GM12878 (cell line): ENCODE data around the gene DIP2B. TPM values are rescaled to one million over a fixed set of nuclear protein-coding genes. Genes with fewer than 3 reads are reported as not detected.
A peak's percentile ranks its signal among the peaks of the same experiment; 100 is the strongest.

ENCODE experiments used
- ATAC-seq: fragments of 200-7000 bp; cut with Tn5 transposase; 3 replicates; pipeline ENCODE4 v1.9.1; 2020; ENCODE audit warnings: mild to moderate bottlenecking, moderate library complexity
- BruUV-seq: library from RNA; stranded (reverse); fragments of 400-500 nt; replicated peaks from 2 replicates; lab custom pipeline; 2021; lab: Mats Ljungman, UMichigan
- CTCF ChIA-PET: fragments of 300-600 bp; sonication (Branson Sonifier 250); formaldehyde crosslinking; extraction: SDS; loops from one replicate; lab custom pipeline; 2021; ENCODE audit warnings: inconsistent platforms; lab: Yijun Ruan, JAX
- POLR2A ChIA-PET: fragments of 350-600 bp; formaldehyde crosslinking; extraction: SDS; loops from one replicate; lab custom pipeline; 2021; ENCODE audit warnings: inconsistent platforms; lab: Charles Lee
- RAD21 ChIA-PET: fragments of 300-600 bp; sonication (Branson Sonifier 250); formaldehyde crosslinking; loops from one replicate; lab custom pipeline; 2023; ENCODE audit warnings: antibody characterized with exemption; ENCODE audit not compliant: unreplicated experiment; lab: Charles Lee
- SMC1A ChIA-PET: fragments of 300-600 bp; sonication (Branson Sonifier 250); formaldehyde crosslinking; loops from one replicate; lab custom pipeline; 2023; ENCODE audit not compliant: unreplicated experiment, uncharacterized antibody; lab: Charles Lee
- DNase-seq: peaks from one replicate; pipeline ENCODE4 v3.0.0-alpha.2; 2011; ENCODE audit warnings: low read depth, low spot score
- FAIRE-seq: peaks from 3 replicates; lab custom pipeline; 2011; peaks lifted over from hg19 to GRCh38; lab: Jason Lieb, UNC
- H2AFZ ChIP-seq: 2 replicates; pipeline ENCODE4 v1.6.0; 2011; ENCODE audit warnings: low read depth, low read length, control low read depth; ENCODE audit not compliant: control insufficient read depth
- H3K27ac ChIP-seq: 2 replicates; pipeline ENCODE4 v1.5.1; 2011; ENCODE audit warnings: control low read depth; ENCODE audit not compliant: control insufficient read depth, insufficient read depth
- H3K27me3 ChIP-seq, 2 experiments: replicated peaks in 1 of 2; 2 replicates each; pipeline versions ENCODE4 v1.6.0 to v1.6.1; 2011; ENCODE audit warnings: low read length in 1 of 2; ENCODE audit not compliant: control insufficient read depth in 2 of 2, insufficient read depth in 2 of 2
- H3K36me3 ChIP-seq, 2 experiments: 2 replicates each; pipeline ENCODE4 v1.5.1; 2011; ENCODE audit warnings: low read length in 1 of 2; ENCODE audit not compliant: control insufficient read depth in 2 of 2, insufficient read depth in 2 of 2
- H3K4me1 ChIP-seq: 2 replicates; pipeline ENCODE4 v1.6.1; 2011; ENCODE audit warnings: mild to moderate bottlenecking, low read length, moderate library complexity, mixed read lengths; ENCODE audit not compliant: control insufficient read depth, insufficient read depth
- H3K4me2 ChIP-seq: 2 replicates; pipeline ENCODE4 v1.6.0; 2011; ENCODE audit warnings: control low read depth; ENCODE audit not compliant: control insufficient read depth, insufficient read depth
- H3K4me3 ChIP-seq: fragments of 200-600 bp; sonication (generic); 2 replicates; pipeline ENCODE4 v1.5.1; 2016
- H3K79me2 ChIP-seq: 2 replicates; pipeline ENCODE4 v1.6.0; 2011; ENCODE audit warnings: low read length; ENCODE audit not compliant: control insufficient read depth, insufficient read depth
- H3K9ac ChIP-seq: 2 replicates; pipeline ENCODE4 v1.8.0; 2011; ENCODE audit warnings: low read length, control low read depth, mixed read lengths; ENCODE audit not compliant: control insufficient read depth, insufficient read depth
- H3K9me3 ChIP-seq: replicated peaks from 3 replicates; pipeline ENCODE4 v1.5.1; 2011; ENCODE audit warnings: mild to moderate bottlenecking, low read length; ENCODE audit not compliant: control insufficient read depth, insufficient read depth
- H4K20me1 ChIP-seq: 2 replicates; pipeline ENCODE4 v1.6.0; 2011; ENCODE audit not compliant: control insufficient read depth, insufficient read depth
- ATF3 ChIP-seq: IDR thresholded peaks from 2 replicates; pipeline ENCODE4 v1.6.1; 2011; ENCODE audit warnings: low read depth, mild to moderate bottlenecking, low read length, moderate library complexity, borderline replicate concordance; ENCODE audit errors: extremely low read depth
- E2F8 ChIP-seq: fragments of 450-650 bp; IDR thresholded peaks from 2 replicates; pipeline ENCODE4 v1.6.1; 2018; ENCODE audit warnings: mild to moderate bottlenecking, low read depth, moderate library complexity; ENCODE audit not compliant: partially characterized antibody
- EZH2 ChIP-seq: IDR thresholded peaks from 2 replicates; pipeline ENCODE4 v1.6.1; 2012; ENCODE audit warnings: low read depth, mild to moderate bottlenecking, control low read depth, inconsistent platforms, low read length, borderline replicate concordance; ENCODE audit not compliant: control insufficient read depth
- FOS ChIP-seq: IDR thresholded peaks from 3 replicates; pipeline ENCODE4 v1.6.1; 2011; ENCODE audit warnings: borderline replicate concordance; ENCODE audit not compliant: insufficient read length; ENCODE audit errors: extremely low read depth
- HDGF ChIP-seq: fragments of 450-650 bp; IDR thresholded peaks from 2 replicates; pipeline ENCODE4 v1.6.1; 2016; ENCODE audit warnings: antibody characterized with exemption
- MAX ChIP-seq: IDR thresholded peaks from 2 replicates; pipeline ENCODE4 v1.6.1; 2012; ENCODE audit warnings: low read depth, low read length, improper control_type of control experiment
- POU2F2 ChIP-seq: IDR thresholded peaks from 3 replicates; pipeline ENCODE4 v1.6.1; 2011; ENCODE audit warnings: low read depth, mild to moderate bottlenecking, low read length, borderline replicate concordance
- RELA ChIP-seq: fragments of 450-650 bp; IDR thresholded peaks from 2 replicates; pipeline ENCODE4 v1.8.0; 2014; ENCODE audit warnings: borderline replicate concordance; ENCODE audit not compliant: partially characterized antibody
- SPI1 ChIP-seq: IDR thresholded peaks from 2 replicates; pipeline ENCODE4 v1.6.1; 2011; ENCODE audit warnings: low read depth, mild to moderate bottlenecking, low read length, moderate library complexity, borderline replicate concordance; ENCODE audit not compliant: insufficient read depth
- TAF1 ChIP-seq: IDR thresholded peaks from 2 replicates; pipeline ENCODE4 v1.6.1; 2011; ENCODE audit warnings: mild to moderate bottlenecking, low read depth, low read length, borderline replicate concordance
- WGBS: methylation state at CpG from one replicate; pipeline ENCODE4 v1.1.6; 2016; ENCODE audit warnings: low lambda C conversion rate; ENCODE audit not compliant: insufficient replicate concordance, insufficient coverage; ENCODE audit errors: missing lambda C conversion rate; 5-methylcytosine and 5-hydroxymethylcytosine counted together
- in situ Hi-C: fragments of 300-500 bp; cut with MboI; formaldehyde crosslinking; loops from 9 replicates; pipeline ENCODE4 v1.14.3; 2018; ENCODE audit warnings: mixed read lengths
- intact Hi-C: fragments of 100-400 bp; cut with micrococcal nuclease; formaldehyde crosslinking; loops from one replicate; pipeline ENCODE4 v1.14.2; 2022; ENCODE audit not compliant: unreplicated experiment
- polyA plus RNA-seq, 11 experiments: library from polyadenylated mRNA; depleted of rRNA in 4 of 11; unstranded in 6 of 11; stranded (reverse) in 5 of 11; fragments of >200 nt; fragmentation: Nextera tagmentation in 4 of 11; fragmentation: Illumina TruSeq in 1 of 11; extraction: Ambion mirVana in 4 of 11; extraction: Trizol in 1 of 11; gene quantifications; 1 replicate in 1 of 11; 2 replicates in 10 of 11; pipeline versions ENCODE4 v1.2.1 to v1.2.3, GENCODE V29; 2011 to 2016; ENCODE audit warnings: inconsistent platforms in 2 of 11, missing spikeins in 2 of 11, low read depth in 1 of 11
- total RNA-seq, 4 experiments: library from RNA; depleted of rRNA in 3 of 4; stranded (reverse); fragments of >200 nt in 3 of 4; fragmentation: Illumina TruSeq in 1 of 4; extraction: Trizol in 1 of 4; gene quantifications; 2 replicates each; pipeline versions ENCODE4 v1.2.1 to v1.2.3, GENCODE V29; 2013 to 2021

The DIP2B gene
- total and polyA plus RNA-seq, 10 of the 15 experiments (the other 5 are each of a cell fraction or from before 2014, with no cell fraction given), result 4.5 to 30.0 (median 18.6) TPM

GRCh38 chr12:50635364-50635763 is 130.6 kb downstream of the DIP2B start:
- 29% methylated on average over 5 of the region's 5 CpGs for WGBS
- Histone ChIP-seq H3K9ac (no peak overlapping the region), H3K4me2 (no peak overlapping the region), H3K79me2 (peaks cover 7% of the 10 kb centered on the region), H4K20me1 (no peaks in the 10 kb centered on the region), H3K36me3 (no peaks in the 10 kb centered on the region; a peak in 1 of 4 replicates), H3K4me3 (no peak overlapping the region), H3K27ac (no peak overlapping the region), H3K27me3 (no peaks in the 10 kb centered on the region), H3K9me3 (no peaks in the 10 kb centered on the region), H3K4me1 (peaks cover 4% of the 10 kb centered on the region; the same call in 1 of the 2 replicates), H2AFZ (no peak overlapping the region)
- ChIA-PET SMC1A (interaction anchor here (0.7 to 3.8 kb wide), 9 partner anchors 11 to 239 kb away, joined by 3 to 52 read pairs (median 4); partner anchors contain the start of gene FAM186A), POLR2A (interaction anchor here (1.0 kb wide), 1 partner anchor 131 kb away, joined by 3 read pairs; the partner anchor contains the start of gene DIP2B), RAD21 (interaction anchor here (1.7 to 2.7 kb wide), 3 partner anchors 118 to 131 kb away, joined by 6 to 16 read pairs (median 14); partner anchors contain the start of gene DIP2B), CTCF (interaction anchor here (1.2 to 4.3 kb wide), 2 partner anchors 25 to 128 kb away, joined by 4 to 59 read pairs; partner anchors contain the start of gene DIP2B)
- in situ Hi-C loops (loop anchor here (5.0 kb wide), 1 partner anchor 128 kb away; no protein-coding TSS in a partner anchor), intact Hi-C loops (no loop called here)
- FAIRE-seq, result peak; percentile 64
- ATAC-seq, result no peak
- no TSS peak for BruUV-seq
- DNase-seq, result no peak
- TF ChIP-seq POU2F2 (no peak), FOS (no peak)

- Histone ChIP-seq H3K27me3 (no peaks in the 10 kb centered on the region), H3K36me3 (no peaks in the 10 kb centered on the region; a peak in 2 of 4 replicates), H3K27ac (no peak overlapping the region), H3K4me1 (peaks cover 4% of the 10 kb centered on the region; the same call in 1 of the 2 replicates), H3K9ac (no peak overlapping the region), H3K4me3 (no peak overlapping the region), H3K4me2 (no peak overlapping the region), H3K79me2 (peaks cover 7% of the 10 kb centered on the region), H4K20me1 (no peaks in the 10 kb centered on the region), H3K9me3 (no peaks in the 10 kb centered on the region), H2AFZ (no peak overlapping the region)
- ChIA-PET POLR2A (interaction anchor here (1.0 to 1.3 kb wide), 2 partner anchors 127 to 131 kb away, joined by 3 to 7 read pairs; partner anchors contain the start of gene DIP2B), CTCF (interaction anchor here (4.3 kb wide), 1 partner anchor 129 kb away, joined by 59 read pairs; the partner anchor contains the start of gene DIP2B), SMC1A (interaction anchor here (0.7 to 3.8 kb wide), 6 partner anchors 28 to 240 kb away, joined by 3 to 52 read pairs (median 4); partner anchors contain the start of gene FAM186A), RAD21 (interaction anchor here (0.8 to 2.7 kb wide), 4 partner anchors 96 to 131 kb away, joined by 3 to 16 read pairs (median 8); partner anchors contain the start of gene DIP2B)
- intact Hi-C loops (no loop called here), in situ Hi-C loops (loop anchor here (5.0 kb wide), 1 partner anchor 129 kb away; no protein-coding TSS in a partner anchor)
- over 99% methylated on average over 4 of the region's 4 CpGs for WGBS
- FAIRE-seq (no peak), ATAC-seq (no peak), DNase-seq (no peak)
- no TSS peak for BruUV-seq
- TF ChIP-seq TAF1 (no peak), SPI1 (no peak), MAX (no peak), E2F8 (no peak), EZH2 (no peak), RELA (no peak), HDGF (no peak), ATF3 (no peak)
Observed at GRCh38 chr12:50635857-50636256, 131.1 kb downstream of the DIP2B start.
